Kidney (tissue), 14 donors: ENCODE results near the gene RAD51B. TPM values are rescaled to one million over a fixed set of nuclear protein-coding genes. Genes with fewer than 3 reads are reported as not detected.

Source experiments
- DNase-seq, 5 donors: peaks; one replicate each; pipeline ENCODE4 v3.0.0-alpha.2; 2013 to 2020
- FAIRE-seq: peaks from 2 replicates; lab custom pipeline; 2012; peaks lifted over from hg19 to GRCh38; lab: Jason Lieb, UNC
- H3K27ac ChIP-seq, 2 donors: one replicate each; pipeline ENCODE4 v1.7.0; 2013; ENCODE audit warnings: low read depth in 2 of 2, low read length in 2 of 2, inconsistent platforms in 1 of 2
- H3K27me3 ChIP-seq: one replicate; pipeline ENCODE4 v1.7.1; 2013; ENCODE audit warnings: low read length, inconsistent platforms; ENCODE audit not compliant: control insufficient read depth, insufficient read depth
- H3K36me3 ChIP-seq, 3 donors: one replicate each; pipeline versions ENCODE4 v1.7.0 to v1.7.1; 2013; ENCODE audit warnings: low read length in 3 of 3, control low read depth in 1 of 3, inconsistent platforms in 1 of 3; ENCODE audit not compliant: insufficient read depth in 3 of 3, control insufficient read depth in 2 of 3
- H3K4me1 ChIP-seq, 3 donors: one replicate each; pipeline versions ENCODE4 v1.7.0 to v1.7.1; 2013; ENCODE audit warnings: low read length in 3 of 3, inconsistent platforms in 1 of 3, low read depth in 1 of 3; ENCODE audit not compliant: control insufficient read depth in 2 of 3, insufficient read depth in 2 of 3
- H3K4me3 ChIP-seq, 3 donors: one replicate each; pipeline versions ENCODE4 v1.7.0 to v1.8.1; 2013; ENCODE audit warnings: low read length in 3 of 3, control low read depth in 1 of 3, inconsistent platforms in 1 of 3
- H3K9ac ChIP-seq, 3 donors: one replicate each; pipeline versions ENCODE4 v1.7.0 to v1.7.1; 2013; ENCODE audit warnings: low read length in 3 of 3, control low read depth in 1 of 3, inconsistent platforms in 1 of 3
- H3K9me3 ChIP-seq, 3 donors: one replicate each; pipeline versions ENCODE4 v1.7.0 to v1.7.1; 2013; ENCODE audit warnings: low read length in 3 of 3, control low read depth in 1 of 3, inconsistent platforms in 1 of 3; ENCODE audit not compliant: control insufficient read depth in 2 of 3, insufficient read depth in 1 of 3
- intact Hi-C: fragments of 100-400 bp; cut with DNase I; formaldehyde crosslinking; loops from one replicate; pipeline ENCODE4 v1.11.1; 2022
- polyA plus RNA-seq: library from polyadenylated mRNA; stranded (reverse); fragments of 350-450 nt; fragmentation: Illumina TruSeq; extraction: RNeasy Lipid Tissue Mini Kit (QIAGEN cat#74804); gene quantifications from one replicate; pipeline ENCODE4 v1.2.3, GENCODE V29; 2014; ENCODE audit warnings: low read depth, low replicate concordance; ENCODE audit not compliant: insufficient read depth
- total RNA-seq: library from RNA; stranded (reverse); fragmentation: NEBNext Ultra II Directional; extraction: Animal tissue kit (Norgen Biotek cat#: 25700); gene quantifications from one replicate; pipeline ENCODE4 v1.2.1, GENCODE V29; 2021
- TF ChIP-seq, protein P1 (sequence below): IDR thresholded peaks from 3 replicates; pipeline ENCODE4 v1.5.1; 2012; ENCODE audit warnings: mild to moderate bottlenecking, moderate library complexity, borderline replicate concordance; ENCODE audit not compliant: insufficient read depth; ENCODE audit errors: extremely low read depth
- donor health status: control.
- donor health status: control.
- donor health status: control.
- donor health status: control.
- donor health status: control.
- donor health status: DM: yes; HTN: yes; CAD: no.
- donor health status: Normal renal cell carcinoma (clear cell type).

Gene RAD51B
- total and polyA plus RNA-seq, 2 donors from 2014 or later = 6.9 to 18.0 TPM

DNA sequence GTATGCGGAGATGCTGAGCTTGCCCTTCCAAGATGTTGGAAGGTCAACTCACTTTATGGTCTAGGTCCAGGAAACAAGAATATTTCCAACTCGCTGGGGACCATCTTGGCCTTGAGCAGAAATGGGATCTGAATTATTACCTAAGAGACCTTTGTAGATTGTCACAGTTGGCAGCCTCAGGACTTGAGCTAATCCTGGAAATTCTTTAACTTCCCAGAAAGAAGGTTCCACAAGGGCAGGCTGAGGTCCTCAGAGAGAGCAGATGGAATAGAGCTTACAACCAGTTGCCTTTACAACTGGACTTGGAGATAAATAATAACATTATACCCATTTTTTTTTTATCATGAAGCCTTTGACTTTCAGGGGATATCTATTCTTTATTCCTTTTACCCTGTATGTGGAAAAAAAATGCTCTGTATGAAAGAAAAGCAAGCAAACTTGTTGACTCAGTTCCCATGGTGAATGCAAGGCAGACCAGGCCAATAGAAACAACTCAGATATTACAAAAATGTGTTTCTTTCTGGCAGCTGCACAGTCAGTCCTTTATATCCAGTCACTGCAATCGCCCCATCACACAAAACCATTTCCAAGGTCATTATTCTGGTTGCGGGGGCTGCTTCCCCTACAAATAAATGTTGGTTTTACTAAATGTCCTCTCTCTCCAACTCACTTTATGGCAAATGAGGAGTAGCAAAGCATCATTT is 571.9 kb downstream of the RAD51B start:
- DNase-seq (peak in 2 of 5 donors; percentile 61 to 90), FAIRE-seq (no peak)
- Histone ChIP-seq H3K4me3 (no peak overlapping the region), H3K9ac (no peak overlapping the region), H3K27me3 (no peaks in the 10 kb centered on the region), H3K9me3 (no peaks in the 10 kb centered on the region), H3K4me1 (peaks cover 7 to 24% (median 11%) of the 10 kb centered on the region in 3 donors), H3K27ac (peak overlapping the region; percentile 26 to 47), H3K36me3 (no peaks in the 10 kb centered on the region)
- intact Hi-C loops = no loop called here
- TF ChIP-seq, protein P1, sequence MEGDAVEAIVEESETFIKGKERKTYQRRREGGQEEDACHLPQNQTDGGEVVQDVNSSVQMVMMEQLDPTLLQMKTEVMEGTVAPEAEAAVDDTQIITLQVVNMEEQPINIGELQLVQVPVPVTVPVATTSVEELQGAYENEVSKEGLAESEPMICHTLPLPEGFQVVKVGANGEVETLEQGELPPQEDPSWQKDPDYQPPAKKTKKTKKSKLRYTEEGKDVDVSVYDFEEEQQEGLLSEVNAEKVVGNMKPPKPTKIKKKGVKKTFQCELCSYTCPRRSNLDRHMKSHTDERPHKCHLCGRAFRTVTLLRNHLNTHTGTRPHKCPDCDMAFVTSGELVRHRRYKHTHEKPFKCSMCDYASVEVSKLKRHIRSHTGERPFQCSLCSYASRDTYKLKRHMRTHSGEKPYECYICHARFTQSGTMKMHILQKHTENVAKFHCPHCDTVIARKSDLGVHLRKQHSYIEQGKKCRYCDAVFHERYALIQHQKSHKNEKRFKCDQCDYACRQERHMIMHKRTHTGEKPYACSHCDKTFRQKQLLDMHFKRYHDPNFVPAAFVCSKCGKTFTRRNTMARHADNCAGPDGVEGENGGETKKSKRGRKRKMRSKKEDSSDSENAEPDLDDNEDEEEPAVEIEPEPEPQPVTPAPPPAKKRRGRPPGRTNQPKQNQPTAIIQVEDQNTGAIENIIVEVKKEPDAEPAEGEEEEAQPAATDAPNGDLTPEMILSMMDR = no peak

DNA sequence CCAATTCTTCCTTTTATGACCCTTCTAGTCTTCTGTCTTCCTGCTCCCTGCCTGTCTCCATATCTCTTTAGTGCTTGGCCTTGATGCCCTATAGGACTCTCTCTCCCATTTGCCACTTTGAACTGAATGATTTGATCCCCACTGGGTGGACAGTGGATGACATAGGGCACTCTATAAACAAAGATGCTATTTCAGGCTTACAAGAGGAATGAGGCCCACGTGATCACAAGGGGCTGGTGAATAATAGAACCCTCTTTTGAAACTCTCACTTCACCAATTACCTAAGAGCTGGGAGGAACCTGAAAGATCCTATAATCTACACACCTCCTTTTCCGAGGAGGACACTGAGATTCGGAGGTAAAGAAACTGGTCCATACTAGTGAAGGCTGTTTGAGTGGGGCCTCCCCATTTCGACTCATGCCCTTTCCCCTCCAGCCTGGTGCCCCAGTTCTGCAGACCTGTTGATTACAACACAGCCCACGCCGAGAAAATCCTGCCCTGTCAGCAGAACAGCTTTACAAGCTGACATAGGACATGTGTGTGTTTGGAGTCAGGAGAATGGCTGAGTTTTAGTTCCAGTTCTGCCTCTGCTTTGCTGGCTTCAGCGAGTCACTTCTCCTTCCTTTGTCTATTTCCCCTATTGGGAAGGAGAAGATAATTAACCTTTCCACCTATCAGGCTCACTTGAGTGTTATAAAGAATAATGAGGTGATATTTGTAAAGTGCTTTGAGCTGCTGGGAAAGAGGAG is 573.0 kb downstream of the RAD51B start:
- DNase-seq = peak; percentile 45 to 83 (median 64)
- TF ChIP-seq, protein P1 = no peak
- intact Hi-C loops = no loop called here

DNA sequence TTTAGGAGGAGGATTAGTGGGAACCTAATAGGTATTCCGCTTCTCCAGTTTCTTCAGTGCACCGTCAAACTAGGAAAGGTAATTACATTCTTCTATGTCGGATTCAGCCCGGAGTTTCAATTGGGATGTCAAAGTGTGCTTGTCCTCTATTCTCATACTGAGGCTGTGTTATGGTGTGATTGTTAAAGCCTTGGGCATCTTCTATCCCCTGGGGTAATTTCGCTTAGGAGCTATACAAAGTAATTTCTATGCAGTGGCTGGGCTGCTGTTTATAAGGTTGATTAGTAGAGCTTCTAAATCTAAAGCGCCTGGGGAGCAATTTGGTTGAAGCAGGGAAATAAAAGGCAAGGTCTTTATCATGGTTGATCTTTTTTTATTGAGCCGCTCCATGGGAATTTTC is 573.7 kb downstream of the RAD51B start:
- Histone ChIP-seq H3K9me3 (no peaks in the 10 kb centered on the region), H3K27ac (peak overlapping the region in 1 of 2 donors; percentile 74), H3K4me1 (peaks cover 14 to 24% (median 16%) of the 10 kb centered on the region in 3 donors), H3K27me3 (no peaks in the 10 kb centered on the region), H3K4me3 (no peak overlapping the region), H3K9ac (no peak overlapping the region), H3K36me3 (no peaks in the 10 kb centered on the region)
- intact Hi-C loops = no loop called here
- DNase-seq (peak in 2 of 5 donors; percentile 59 to 74), FAIRE-seq (no peak)
- TF ChIP-seq, protein P1 = no peak

More for the DNA sequence above, 573.0 kb downstream of the RAD51B start:
- Histone ChIP-seq H3K27me3 (no peaks in the 10 kb centered on the region), H3K4me1 (peaks cover 11 to 24% (median 13%) of the 10 kb centered on the region in 3 donors), H3K27ac (peak overlapping the region; percentile 47 to 74), H3K36me3 (no peaks in the 10 kb centered on the region), H3K9ac (no peak overlapping the region), H3K4me3 (no peak overlapping the region), H3K9me3 (no peaks in the 10 kb centered on the region)
- FAIRE-seq = no peak
